SK-N-SH treated with all-trans-retinoic acid at 6 μM for 48 hours (cell line): ENCODE measurements around the gene PTDSS2.

ENCODE experiments used
- ZFP3 ChIP-seq: fragments of 250-450 bp; sonication (Bioruptor Pico); IDR thresholded peaks from 2 replicates; pipeline ENCODE4 v1.5.0; 2020; ENCODE audit warnings: mild to moderate bottlenecking, moderate library complexity
- ZFP30 ChIP-seq: fragments of 450-650 bp; formaldehyde crosslinking; IDR thresholded peaks from 2 replicates; pipeline ENCODE4 v1.5.0; 2022; ENCODE audit warnings: mild to moderate bottlenecking, moderate library complexity
- TF ChIP-seq, protein P1 (sequence below): fragments of 250-450 bp; sonication (Bioruptor Pico); IDR thresholded peaks from 2 replicates; pipeline ENCODE4 v1.8.0; 2021; ENCODE audit warnings: low read depth, mild to moderate bottlenecking, moderate library complexity, borderline replicate concordance
- TF ChIP-seq, protein P2 (sequence below): fragments of 250-450 bp; sonication (Bioruptor Pico); IDR thresholded peaks from 2 replicates; pipeline ENCODE4 v1.5.0; 2020; ENCODE audit warnings: mild to moderate bottlenecking, moderate library complexity

DNA sequence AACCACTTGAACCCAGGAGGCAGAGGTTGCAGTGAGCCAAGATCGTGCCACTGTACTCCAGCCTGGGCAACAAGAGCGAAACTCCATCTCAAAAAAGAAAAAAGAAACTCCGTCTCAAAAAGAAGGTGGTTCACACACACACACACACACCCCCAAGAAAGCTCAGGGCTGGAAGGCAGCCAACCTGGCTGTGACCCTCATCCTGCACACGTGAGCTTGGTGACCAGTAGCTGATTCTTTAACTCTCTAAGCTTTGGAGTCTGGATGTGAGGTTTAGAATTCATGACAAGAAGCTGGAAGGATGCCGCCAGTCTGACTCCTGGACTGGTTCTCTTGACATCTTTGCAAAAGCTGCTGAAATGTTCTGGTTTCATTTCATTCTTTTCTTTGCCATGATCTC is 58.9 kb downstream of the PTDSS2 start:
- TF ChIP-seq ZFP3 (CRISPR knock-in tag) = no peak
- no peak for TF ChIP-seq ZFP30 (CRISPR knock-in tag)
- TF ChIP-seq, protein P1, sequence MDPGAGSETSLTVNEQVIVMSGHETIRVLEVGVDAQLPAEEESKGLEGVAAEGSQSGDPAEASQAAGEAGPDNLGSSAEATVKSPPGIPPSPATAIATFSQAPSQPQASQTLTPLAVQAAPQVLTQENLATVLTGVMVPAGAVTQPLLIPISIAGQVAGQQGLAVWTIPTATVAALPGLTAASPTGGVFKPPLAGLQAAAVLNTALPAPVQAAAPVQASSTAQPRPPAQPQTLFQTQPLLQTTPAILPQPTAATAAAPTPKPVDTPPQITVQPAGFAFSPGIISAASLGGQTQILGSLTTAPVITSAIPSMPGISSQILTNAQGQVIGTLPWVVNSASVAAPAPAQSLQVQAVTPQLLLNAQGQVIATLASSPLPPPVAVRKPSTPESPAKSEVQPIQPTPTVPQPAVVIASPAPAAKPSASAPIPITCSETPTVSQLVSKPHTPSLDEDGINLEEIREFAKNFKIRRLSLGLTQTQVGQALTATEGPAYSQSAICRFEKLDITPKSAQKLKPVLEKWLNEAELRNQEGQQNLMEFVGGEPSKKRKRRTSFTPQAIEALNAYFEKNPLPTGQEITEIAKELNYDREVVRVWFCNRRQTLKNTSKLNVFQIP (CRISPR knock-in tag) = no peak
- TF ChIP-seq, protein P2, sequence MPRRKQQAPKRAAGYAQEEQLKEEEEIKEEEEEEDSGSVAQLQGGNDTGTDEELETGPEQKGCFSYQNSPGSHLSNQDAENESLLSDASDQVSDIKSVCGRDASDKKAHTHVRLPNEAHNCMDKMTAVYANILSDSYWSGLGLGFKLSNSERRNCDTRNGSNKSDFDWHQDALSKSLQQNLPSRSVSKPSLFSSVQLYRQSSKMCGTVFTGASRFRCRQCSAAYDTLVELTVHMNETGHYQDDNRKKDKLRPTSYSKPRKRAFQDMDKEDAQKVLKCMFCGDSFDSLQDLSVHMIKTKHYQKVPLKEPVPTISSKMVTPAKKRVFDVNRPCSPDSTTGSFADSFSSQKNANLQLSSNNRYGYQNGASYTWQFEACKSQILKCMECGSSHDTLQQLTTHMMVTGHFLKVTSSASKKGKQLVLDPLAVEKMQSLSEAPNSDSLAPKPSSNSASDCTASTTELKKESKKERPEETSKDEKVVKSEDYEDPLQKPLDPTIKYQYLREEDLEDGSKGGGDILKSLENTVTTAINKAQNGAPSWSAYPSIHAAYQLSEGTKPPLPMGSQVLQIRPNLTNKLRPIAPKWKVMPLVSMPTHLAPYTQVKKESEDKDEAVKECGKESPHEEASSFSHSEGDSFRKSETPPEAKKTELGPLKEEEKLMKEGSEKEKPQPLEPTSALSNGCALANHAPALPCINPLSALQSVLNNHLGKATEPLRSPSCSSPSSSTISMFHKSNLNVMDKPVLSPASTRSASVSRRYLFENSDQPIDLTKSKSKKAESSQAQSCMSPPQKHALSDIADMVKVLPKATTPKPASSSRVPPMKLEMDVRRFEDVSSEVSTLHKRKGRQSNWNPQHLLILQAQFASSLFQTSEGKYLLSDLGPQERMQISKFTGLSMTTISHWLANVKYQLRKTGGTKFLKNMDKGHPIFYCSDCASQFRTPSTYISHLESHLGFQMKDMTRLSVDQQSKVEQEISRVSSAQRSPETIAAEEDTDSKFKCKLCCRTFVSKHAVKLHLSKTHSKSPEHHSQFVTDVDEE (CRISPR knock-in tag) = no peak
